Fibroblast of peridontal ligament (primary cell): ENCODE data around the gene ADAMTS2.

ENCODE experiments used
- DNase-seq: peaks from one replicate; pipeline ENCODE4 v3.0.0-alpha.2; 2010; ENCODE audit errors: extremely low read depth

The ADAMTS2 gene

DNA sequence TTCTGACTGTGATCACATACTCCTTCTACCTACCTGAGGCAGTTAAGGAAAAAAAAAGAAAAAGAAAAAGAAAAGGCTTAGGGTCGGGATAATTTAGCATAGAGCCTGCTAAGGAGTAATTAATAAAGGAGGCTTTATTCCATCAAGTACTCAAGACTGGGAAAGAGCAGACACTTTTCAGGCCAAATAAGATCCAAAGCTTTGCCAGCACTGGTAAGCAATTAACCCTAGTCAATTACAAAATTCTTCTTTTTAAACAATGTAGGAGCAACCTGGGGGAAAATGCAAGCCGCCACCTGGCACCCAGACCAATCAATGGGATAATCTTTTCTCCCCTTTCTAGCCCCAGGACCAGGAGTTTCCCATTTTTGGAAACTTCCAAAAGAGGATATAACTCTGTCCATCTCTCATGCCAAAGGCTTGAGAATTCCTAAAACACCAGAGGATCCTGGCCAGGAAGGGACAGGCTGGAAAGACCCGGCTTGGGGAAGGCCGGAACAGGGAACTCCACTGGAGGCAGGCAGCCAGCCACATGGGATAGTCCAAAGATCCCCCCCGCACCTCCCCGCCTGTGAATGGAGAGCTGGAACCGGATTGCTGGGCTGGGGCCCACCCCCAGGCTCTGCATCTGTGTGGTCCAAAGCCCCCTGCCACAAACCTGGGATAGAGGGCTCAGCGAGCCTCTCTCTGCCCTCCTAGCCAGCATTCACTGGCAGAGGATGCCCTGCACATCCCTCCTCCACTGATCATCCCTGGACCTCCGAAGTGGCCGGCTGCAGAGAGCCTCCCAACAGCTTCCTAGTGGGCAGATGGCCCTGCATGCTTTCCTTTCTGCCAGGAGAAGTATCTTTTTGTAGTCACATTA, 167.3 kb downstream of the ADAMTS2 start:
- no peak for DNase-seq

DNA sequence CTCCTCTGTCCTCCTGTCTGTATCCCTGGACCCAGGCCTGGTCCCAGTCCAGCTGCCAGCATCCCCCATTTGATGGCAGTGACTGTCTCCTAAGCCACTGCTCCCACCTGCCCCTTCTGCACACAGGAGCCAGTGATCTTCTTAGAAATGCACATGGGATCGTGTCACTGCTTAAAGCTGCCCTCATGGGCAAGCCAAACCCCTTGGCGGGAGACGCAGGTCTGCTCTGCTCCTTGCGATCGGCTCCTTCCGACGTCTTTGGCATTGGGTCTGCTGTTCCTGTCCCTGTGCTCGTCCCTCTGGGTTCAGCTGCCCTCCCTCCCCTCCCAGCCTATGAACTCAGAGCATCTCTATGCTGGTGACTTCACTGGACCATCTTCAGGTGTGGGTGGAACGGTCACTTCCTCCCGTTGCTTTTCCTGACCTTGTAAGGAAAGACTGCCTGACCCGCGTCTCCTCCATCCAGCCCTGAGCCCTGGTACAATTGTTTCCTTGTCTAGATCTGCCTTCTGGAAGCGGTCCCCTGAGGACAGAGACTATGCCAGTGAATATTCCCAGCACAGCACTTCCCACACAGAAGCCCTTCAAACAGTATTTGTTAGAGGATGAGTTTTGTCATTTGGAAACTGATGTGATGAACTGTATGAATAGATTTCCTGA, 168.6 kb downstream of the ADAMTS2 start:
- no peak for DNase-seq

GRCh38 chr5:179176166-179176565, 169.1 kb downstream of the ADAMTS2 start:
- DNase-seq, result no peak

- DNase-seq, result no peak
These were observed 173.2 kb downstream of the ADAMTS2 start for GRCh38 chr5:179171816-179172745.

- DNase-seq, result no peak
These were observed 173.9 kb downstream of the ADAMTS2 start for GRCh38 chr5:179171251-179171815.

GRCh38 chr5:179170606-179171005, 174.7 kb downstream of the ADAMTS2 start:
- DNase-seq, result no peak

GRCh38 chr5:179169836-179170235, 175.4 kb downstream of the ADAMTS2 start:
- peak; percentile 11 for DNase-seq

GRCh38 chr5:179168664-179169063, 176.6 kb downstream of the ADAMTS2 start:
- DNase-seq, result no peak

DNA sequence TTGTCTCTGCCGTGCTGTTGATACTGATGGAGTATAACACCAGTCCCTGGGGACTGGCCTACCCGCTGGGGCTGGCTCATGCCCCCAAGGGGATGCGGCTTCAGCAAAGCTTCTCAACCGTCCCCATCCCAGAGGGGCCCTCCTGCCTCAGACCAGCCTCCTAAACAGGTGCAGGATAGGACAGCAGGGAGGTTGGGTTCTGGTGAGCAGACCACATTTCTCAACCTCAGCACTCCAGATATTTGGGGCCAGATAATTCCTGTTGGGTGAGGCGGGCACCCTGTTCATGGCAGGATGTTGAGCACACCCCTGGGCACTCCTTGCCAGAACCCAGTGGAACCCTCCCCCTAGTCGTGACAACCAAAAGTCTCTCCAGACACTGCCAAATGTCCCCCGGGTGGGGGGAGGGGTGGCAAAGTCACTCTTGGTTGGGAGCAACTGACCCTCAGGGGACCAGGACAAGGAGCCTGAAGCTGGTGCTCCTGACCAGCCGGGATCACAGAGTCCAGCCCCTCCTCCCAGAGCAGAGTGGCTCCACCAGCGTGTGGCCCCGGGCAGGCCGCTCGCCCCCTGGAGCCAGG, 177.3 kb downstream of the ADAMTS2 start:
- DNase-seq, result no peak

DNA sequence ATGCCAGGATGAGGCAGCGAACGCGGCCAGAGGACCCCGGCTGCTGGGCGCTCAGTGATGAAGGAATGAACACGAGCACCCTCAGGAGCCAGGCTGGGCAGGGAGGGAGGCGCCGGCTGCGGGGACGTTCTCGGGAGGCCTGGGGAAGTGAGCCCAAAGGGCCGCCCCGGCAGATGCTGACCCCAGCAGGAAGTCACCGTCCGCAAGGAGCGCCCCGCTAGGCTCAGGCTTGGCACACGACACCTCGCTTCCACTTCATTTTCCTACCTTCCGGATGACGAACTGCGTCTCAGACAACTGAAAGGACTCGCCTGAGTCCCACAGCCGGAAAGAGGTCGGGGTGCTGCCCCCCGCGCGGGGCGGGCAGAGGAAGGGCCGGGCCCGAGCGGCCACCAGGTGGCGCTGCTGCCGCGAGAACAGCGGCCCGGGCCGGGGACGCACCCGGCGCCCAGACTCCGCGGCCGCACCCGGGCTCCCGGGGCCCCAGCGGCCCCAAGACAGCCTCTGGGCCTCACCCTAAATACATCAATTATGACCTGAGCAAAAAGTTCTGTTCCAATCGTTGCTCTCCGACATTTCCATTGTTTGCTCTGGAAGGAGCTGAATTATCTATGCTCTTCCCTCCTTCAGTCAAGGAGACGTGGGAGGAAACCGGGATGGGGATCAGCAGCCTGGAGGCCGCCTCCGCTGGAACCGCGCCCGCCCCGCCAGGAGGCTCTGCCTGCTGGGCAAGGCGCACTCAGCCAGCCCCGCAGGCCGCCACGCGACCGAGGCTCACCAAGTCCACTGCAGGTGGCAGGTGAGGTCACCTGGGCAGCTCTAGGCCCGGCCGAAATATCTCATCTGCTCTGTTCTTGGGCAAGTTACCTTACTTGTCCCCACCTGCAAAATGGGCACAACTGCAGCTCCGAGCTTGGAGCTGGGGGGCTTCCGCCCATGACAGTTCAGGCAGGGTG, 178.1 kb downstream of the ADAMTS2 start:
- DNase-seq, result peak; percentile 59

GRCh38 chr5:179166171-179166885, 178.9 kb downstream of the ADAMTS2 start:
- DNase-seq, result no peak

DNA sequence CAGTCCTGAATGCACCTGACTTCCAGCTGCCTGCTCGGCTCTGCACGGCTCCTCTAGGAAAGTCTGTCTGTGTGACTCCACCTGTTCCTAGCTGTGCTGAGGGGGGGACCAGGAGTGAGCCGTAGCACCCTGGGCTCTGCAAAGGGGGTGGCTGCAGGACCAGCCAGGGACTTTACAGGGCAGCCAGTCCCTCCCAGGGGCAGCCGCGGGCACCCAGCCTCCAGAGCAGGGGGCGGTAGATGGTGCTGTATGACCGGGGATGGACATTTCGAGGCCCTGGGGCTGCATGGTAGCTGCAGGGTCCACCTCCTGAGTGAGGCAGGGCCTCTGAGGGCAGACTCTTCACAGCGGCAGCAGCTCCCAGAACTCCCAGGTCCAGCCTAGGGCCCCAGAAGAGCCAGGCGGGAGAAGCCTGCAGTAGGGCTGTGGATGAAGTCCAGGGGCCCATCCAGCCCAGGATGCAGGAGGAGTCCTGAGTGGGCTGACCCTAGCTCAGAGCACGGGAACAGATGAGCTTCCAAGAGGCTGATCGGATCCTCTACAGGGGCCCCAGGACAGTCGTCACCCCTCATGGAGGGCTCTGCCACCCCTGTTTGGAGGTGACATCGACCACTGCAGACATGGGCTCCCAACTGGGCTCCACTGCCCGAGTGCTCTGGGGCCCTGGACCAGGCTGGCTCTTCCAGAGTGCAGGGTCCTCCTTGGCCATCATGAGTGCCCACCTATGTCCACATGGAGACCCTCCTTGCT, 179.7 kb downstream of the ADAMTS2 start:
- no peak for DNase-seq

GRCh38 chr5:179164331-179165311, 180.6 kb downstream of the ADAMTS2 start:
- no peak for DNase-seq

DNA sequence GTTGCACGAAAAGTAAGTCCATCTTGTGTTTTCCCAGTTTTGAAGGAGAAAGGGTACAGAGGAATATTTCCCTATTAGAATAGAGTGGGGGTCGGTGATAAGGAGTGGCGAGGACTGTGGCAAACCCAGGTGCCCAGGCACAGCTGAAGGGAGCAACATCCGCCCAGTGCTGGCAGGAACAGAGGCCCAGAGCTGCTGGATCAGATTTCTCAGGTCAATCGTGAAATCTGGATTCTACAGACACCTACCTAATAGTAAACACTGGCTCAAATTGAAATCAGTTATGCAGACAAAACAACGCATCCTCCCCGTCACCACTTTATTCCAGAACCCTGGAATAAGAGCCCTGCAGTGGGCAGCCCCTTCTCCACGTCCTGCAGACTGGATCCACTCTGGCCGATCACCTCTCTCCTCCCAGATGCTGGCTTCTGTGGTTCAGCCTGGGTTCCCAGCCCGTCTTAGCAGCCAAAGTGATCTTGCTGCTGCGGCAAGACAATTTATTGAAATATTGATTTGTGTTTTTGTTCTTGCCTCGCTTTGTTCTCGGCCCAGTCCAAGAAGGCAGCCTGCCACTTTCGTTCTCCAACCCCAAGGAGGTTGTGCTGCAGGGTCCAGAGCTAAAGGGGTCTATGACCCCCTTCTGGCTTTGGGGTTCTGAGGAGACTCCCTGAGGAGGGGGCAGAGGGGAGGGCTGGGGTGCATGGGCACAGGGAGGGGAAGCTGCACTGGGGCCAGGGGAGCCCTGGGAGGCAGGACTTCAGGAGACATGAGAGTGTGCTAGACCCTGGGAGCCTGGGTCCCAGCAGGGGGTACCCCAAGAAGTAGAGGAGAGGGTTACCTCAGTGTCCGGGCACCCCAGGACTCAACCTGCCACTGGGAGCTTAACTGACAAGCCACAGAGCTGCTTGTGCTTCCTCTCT, 181.8 kb downstream of the ADAMTS2 start:
- DNase-seq, result no peak

- no peak for DNase-seq
These were observed 182.7 kb downstream of the ADAMTS2 start for GRCh38 chr5:179162351-179163235.

GRCh38 chr5:179161901-179162300, 183.4 kb downstream of the ADAMTS2 start:
- no peak for DNase-seq
